CD4-positive, alpha-beta T cell treated with Interleukin-6 for 4 hours (primary cell): ENCODE results near the gene AAK1.

ENCODE experiments used
- DNase-seq: peaks from one replicate; pipeline ENCODE4 v3.0.0-alpha.2; 2020; ENCODE audit warnings: mixed read lengths

The AAK1 gene

DNA sequence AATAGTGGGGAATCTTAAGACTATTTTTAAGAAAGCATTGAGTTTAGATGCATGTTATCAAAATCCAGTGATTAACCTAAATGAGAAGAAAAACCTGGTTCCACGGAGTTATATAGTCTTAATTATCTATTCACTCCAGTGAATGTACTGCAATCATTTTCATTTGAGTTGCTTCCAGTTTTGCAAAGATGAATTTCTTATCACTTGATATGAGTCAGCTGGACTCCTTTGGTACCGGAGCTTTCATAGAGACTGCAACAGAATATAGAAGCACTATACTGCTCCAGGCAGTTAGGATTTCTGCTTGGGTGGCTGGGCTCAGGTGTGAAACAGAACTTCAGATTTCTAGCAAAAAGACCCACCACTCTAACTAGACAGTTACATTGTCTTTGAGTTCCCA is 114.1 kb downstream of the AAK1 start:
- no peak for DNase-seq

DNA sequence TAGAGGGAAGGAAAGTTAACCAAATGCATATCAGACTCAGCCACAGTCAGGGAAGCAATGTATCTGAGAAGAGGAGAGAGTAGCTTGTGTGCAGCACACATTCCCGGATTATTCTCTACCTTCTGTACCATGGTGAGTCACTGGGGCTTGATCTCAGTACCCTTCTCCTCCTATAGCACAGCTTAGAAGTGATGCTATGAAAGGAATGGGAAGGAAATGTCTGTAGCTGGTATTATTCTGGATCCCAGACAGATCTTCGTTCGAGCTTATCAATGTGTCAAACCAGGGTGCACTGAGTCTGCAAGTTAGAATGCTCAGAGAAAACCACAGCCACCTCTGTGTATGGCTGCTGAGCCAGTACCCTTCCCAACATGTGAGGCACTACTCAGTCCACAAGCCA is 118.3 kb downstream of the AAK1 start:
- no peak for DNase-seq

GRCh38 chr2:69524799-69525198 is 118.7 kb downstream of the AAK1 start:
- DNase-seq: no peak

DNA sequence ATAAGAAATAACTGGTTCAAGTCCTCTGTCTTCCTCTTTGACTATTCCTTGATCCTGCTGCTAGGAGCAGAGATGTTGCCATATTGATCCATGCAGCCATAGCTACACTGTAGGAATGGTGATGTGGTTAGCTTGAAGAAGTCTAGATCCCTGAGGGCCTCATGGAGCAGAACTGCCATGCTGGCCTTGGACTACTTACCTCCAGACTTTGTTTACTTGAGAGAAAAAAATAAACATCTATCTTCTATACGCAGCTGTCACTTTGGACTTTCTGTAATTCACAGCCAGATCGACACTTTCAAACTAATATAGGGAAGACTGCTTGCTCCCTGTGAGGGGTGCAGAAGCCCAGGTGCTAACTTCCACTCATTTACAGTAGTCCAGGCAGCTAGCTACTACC is 121.8 kb downstream of the AAK1 start:
- no peak for DNase-seq

DNA sequence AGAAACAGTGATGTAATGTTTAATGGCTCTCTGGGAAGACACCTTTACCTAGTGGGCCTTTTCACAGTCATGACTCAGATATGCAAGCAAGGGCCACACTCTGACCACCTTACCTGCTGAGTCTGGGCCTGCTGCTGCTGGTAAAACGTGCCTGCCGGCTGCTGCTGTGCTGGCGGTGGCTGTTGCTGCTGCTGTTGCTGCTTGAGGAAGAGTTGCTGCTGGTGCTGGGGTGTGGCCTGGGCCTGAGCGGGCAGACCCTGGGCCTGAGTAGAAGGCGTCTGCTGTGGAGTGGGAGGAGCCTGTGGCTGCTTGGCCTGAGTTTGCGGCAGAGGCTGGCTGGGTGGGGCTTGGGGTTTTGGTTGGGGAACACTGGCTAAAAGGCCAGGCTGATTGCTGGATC is 124.7 kb downstream of the AAK1 start:
- no peak for DNase-seq

DNA sequence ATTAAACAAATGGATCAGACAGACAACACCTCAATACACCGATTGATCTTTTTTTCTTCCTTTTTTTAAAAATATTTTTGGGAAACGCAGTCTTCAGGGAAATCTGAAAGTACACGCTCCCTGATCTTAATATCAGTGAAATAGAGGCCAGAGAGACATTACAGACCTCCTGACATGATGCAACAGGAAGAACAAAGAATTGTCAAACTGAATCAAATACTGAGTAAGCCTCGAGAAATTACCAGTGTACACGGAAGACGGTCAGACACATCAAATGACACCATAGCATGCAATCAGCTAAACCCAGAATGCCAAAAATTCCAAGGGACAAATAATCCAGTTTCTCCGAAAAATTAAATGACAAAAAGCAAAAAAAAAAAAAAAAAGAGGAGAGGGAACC is 126.1 kb downstream of the AAK1 start:
- DNase-seq: no peak

DNA sequence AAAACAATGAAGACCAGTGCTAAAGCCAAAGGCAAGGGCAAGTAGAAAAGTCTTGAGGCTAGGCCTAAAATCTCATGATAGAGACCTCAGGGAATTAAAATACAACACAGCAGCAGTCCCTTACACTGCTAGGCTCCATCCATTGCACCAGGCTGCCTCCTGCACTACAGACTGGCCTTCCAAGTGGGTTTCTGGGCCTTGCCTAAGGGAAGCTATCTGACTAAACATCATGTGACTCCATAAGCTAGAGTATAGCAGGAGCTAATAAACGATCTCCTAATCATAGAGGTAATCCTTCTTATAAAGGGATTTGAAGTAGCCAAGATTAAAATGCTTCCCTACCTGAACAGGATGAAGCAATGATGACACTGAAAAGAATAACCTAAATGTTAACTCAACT is 128.7 kb downstream of the AAK1 start:
- DNase-seq: no peak

DNA sequence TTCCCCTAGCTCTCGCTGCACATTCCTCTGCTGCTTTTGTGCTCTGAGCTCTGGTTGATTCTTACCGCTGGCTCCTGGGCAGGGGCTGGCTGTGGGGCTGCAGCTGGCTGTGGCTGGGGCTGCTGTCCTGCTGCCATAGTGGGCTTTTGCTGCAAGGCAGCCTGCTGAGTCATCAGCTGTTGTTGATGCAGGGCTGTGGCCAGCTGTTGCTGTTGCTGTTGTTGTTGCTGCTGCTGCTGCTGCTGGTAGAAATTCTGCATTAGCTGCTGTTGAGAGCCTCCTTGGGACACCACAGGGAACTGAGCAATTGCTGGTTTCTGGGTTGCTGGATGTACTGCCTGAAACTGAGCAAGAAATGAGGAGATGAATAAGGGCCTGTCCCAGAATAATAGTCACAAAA is 129.1 kb downstream of the AAK1 start:
- no peak for DNase-seq

- no peak for DNase-seq
Observed at GRCh38 chr2:69512446-69512845, 131.1 kb downstream of the AAK1 start.

- no peak for DNase-seq
Observed at GRCh38 chr2:69510204-69510603, 133.3 kb downstream of the AAK1 start.

DNA sequence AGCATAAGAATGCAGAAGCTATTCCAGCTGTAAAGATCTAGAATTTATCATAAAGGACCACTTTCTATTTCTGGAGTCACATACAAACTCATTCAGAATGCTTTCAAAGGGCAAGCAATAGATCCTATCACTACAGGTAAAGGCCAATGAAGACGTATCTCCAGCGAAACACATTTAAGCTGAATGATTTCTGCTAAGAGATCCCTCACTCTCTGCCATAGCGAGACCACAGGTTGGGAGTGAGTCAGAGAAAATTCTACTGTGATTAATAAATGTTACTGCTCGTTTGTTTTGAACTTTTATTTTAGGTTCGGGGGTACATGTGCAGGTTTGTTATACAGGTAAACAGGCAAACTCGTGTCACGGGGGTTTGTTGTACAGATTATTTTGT is 133.8 kb downstream of the AAK1 start:
- no peak for DNase-seq

GRCh38 chr2:69509011-69509749 is 134.4 kb downstream of the AAK1 start:
- DNase-seq: no peak

DNA sequence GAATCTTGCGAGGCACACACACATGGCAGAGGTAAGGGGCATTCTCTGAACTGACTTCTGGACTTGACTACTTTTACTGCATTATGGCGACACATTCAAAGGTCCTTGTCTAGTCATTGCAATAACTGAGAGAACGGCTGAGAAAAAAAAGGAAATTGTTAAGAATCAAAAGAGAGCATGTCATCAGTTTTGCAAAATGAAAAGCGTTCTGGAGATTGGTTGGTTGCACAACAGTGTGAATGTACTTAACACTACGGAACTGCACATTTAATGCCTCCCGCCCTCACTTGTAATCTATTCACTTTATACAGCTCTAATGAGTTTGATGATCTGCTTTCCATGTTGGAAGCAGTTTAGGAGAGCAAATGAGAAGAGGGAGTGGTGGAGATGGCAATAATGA is 137.8 kb downstream of the AAK1 start:
- no peak for DNase-seq

DNA sequence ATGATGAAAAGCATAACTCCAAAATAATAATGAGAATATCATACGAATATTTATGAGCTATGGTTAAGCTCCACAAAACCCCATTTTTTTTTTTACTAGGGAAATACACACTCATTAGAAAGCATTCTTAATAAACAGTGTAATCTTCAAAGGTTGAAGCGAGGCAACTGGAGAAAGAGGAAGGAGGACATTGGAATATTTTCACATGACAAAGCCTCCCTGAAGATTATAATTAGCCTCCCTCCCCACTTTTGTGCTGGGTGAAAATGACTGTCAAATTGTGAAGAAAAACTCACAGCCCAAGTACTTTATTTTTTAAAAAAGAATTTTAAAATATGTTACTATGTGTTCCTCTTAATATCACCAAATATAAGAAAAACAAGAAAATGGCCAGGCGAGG is 142.2 kb downstream of the AAK1 start:
- DNase-seq: no peak

DNA sequence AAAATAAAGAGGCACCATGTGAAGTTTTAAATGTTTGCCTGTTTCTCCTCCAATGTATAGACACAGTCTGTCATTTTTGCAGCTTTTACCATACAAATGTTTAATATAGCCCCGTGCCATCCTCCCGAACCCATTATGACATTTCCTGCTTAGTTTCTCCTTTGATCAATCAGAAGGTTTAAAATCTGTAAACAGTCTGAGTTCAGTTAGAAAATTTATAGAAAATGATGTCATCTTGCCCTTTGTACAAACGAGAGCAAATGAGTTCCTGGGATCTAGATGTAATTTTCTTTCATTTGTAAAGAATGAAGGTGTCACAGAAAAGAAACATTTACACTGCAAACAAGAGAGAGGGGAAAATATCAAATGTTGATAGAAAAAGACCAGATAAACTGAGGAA is 143.6 kb downstream of the AAK1 start:
- peak; percentile 23 for DNase-seq

GRCh38 chr2:69499242-69499641 is 144.3 kb downstream of the AAK1 start:
- no peak for DNase-seq

- no peak for DNase-seq
Observed at GRCh38 chr2:69495861-69496260, 147.7 kb downstream of the AAK1 start.

- DNase-seq: no peak
Observed at GRCh38 chr2:69495008-69495407, 148.5 kb downstream of the AAK1 start.

DNA sequence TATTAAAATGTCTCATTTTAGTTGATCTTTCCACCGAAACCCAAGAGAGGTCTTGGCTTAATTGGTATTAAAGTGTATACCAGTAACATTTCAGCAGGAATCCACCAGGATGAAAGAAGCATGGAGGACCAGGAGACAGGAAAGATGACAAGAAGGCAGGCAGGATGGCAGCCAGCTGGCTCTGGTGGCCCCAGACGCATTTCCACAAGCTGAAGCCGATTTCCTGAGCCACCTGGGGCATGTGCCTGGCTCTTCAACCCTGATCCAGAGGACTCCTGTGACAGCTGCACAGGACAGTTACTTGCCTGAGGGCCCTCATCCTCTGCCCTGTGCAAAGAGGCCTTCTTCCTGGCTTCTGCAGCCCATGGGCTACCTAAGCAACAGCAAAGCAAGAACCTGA is 149.4 kb downstream of the AAK1 start:
- DNase-seq: no peak

- no peak for DNase-seq
Observed at GRCh38 chr2:69493268-69493667, 150.3 kb downstream of the AAK1 start.

GRCh38 chr2:69491864-69492263 is 151.7 kb downstream of the AAK1 start:
- no peak for DNase-seq

DNA sequence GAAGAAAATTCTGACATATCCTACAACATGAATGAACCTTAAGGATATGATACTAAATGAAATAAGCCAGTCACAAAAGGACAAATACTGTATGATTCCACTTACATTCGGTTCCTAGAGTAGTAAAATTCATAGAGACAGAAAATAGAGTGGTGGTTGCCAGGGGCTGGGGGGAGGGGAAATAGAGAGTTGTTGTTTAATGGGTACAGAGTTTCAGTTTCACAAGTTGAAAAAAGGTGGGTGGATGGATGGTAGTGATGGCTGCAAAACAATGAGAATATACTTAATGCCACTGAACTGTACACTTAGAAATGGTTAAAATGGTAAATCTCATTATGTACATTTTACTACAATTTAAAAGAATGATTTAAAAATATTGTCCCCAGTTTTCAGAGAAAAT is 153.1 kb downstream of the AAK1 start:
- peak; percentile 25 for DNase-seq

DNA sequence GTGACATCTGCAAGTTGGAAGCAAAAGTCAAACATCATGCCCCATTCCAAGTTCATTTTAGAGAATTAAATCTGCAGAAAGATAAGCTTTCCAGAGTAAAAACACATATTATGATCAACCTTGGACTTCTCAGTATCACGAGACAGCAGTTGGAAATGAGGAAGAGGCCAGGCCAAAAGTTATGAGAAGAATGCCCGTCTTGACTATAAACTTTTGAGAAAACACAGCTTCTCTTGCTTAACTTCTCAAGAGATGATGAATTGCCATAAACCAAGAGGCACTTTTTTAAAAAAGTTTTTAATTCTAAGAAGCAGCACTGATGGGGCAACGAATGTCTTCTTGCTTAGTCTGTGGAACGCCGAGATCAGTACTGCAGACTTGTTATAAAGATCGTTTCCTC is 153.7 kb downstream of the AAK1 start:
- DNase-seq: no peak

GRCh38 chr2:69483696-69484095 is 159.8 kb downstream of the AAK1 start:
- no peak for DNase-seq

DNA sequence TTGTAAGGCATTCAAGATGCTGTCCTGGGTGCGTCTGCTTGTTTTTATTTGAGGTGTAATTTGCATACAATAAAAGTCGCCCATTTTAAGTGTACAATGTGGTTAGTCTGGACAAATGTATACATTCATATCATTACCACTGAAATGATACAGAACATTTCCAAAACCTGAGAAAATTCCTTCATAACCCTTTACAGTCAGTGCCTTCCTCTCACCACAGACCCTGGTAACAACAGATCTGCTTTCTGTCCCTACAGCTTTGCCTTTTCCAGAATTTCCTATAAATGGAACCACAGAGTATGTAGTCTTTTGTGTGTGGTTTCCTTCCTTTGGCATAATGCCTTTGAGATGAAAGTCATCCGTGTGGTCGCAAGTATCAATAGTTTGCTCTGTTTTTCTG is 160.5 kb downstream of the AAK1 start:
- no peak for DNase-seq

DNA sequence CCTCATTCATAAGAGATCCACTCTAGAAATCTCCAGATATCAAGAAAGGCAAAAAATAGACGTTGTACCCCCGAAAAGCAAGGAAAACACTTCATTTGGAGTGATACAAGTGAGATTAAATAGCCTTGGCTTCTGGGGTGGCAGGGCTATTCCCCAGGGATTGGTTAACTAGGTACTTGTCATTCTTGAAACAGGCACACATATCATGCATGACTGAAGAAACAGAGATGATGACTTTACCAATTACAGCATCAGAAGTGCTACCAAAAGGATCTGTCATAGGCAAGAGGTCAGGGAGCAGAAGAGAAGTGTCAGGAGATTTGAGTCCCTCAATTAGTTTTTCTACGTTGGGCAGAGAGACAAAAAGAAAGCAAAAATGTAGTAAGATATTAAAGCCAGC is 161.1 kb downstream of the AAK1 start:
- DNase-seq: no peak
